COLO668 (cell line): ENCODE data around the gene UBE2I.

Source experiments
- DNase-seq: peaks from one replicate; lab custom pipeline; 2025; ENCODE audit not compliant: unreplicated experiment; lab: John Stamatoyannopoulos, UW

The UBE2I gene

GRCh38 chr16:1355591-1355990, 46.2 kb downstream of the UBE2I start:
- DNase-seq = no peak

DNA sequence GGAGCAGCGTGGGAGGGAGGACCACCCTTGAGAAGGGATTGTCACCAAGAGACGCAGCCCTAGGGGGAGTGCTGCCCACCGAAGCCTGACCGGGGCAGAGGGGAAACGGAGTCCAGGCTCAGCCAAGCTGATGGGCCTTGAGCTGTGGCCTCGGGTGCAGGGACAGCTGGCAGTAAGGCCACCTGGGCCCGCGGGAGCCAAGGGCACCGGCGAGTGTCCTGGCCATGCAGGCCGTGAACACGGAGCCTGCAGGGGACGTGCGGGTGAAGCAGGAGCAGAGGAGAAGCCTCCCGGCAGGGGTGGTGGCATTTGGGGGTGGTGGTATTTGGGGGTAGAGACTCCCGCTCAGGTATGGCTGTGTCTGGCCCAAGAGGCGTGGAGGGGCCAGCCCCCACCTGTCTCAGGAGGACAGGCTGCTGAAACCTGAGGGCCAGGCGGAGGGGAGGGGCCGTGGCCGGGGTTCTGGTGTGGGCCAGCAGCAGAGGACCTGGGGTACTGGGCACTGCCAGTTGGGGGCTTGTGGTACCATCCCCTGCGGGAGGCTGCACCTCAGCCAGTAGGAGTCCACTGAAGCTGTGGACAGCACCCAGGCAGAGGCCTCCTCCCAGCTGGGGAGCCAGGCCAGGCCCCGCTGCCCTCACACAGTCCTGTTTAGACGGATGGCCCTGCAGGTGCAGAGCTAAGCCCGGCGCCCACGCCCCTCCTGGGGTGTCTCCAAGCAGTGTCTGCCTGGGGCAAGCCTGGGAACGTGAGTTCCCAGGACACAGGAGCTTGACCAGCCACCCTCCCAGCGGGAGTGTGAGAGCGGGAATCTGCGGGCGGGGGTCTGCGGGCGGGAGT, 46.8 kb downstream of the UBE2I start:
- DNase-seq = no peak

GRCh38 chr16:1357906-1358566, 48.6 kb downstream of the UBE2I start:
- no peak for DNase-seq

DNA sequence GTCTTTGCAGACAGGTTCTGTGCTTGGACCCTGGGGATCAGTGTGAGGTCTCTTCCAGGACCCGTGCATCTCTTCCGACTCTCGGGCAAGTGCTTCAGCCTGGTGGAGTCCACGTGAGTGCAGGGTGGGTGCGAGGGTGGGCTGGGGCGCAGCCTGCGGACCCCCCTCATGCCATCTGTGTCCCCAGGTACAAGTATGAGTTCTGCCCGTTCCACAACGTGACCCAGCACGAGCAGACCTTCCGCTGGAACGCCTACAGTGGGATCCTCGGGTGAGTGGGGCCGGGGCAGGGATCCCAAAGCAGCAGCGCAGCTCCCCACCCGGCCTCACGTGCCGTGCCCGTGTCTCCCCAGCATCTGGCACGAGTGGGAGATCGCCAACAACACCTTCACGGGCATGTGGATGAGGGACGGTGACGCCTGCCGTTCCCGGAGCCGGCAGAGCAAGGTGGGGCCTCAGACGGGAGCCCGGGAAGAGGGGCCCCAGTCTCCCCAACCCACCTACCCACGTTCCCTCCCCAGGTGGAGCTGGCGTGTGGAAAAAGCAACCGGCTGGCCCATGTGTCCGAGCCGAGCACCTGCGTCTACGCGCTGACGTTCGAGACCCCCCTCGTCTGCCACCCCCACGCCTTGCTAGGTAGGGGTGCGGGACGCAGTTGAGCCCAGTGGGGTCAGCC, 52.4 kb downstream of the UBE2I start:
- DNase-seq = no peak

DNA sequence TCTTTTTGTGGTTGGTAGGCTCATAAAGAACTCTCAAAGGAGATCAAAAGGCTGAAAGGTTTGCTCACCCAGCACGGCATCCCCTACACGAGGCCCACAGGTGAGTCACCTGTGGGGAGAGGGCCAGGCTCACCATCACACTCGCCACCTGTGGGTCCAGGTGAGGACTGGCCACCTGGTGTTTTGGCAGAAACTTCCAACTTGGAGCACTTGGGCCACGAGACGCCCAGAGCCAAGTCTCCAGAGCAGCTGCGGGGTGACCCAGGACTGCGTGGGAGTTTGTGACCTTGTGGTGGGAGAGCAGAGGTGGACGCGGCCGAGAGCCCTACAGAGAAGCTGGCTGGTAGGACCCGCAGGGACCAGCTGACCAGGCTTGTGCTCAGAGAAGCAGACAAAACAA, 53.4 kb downstream of the UBE2I start:
- DNase-seq = peak; percentile 6

GRCh38 chr16:1363501-1364041, 54.1 kb downstream of the UBE2I start:
- peak; percentile 82 for DNase-seq

GRCh38 chr16:1364510-1364909, 55.1 kb downstream of the UBE2I start:
- no peak for DNase-seq

DNA sequence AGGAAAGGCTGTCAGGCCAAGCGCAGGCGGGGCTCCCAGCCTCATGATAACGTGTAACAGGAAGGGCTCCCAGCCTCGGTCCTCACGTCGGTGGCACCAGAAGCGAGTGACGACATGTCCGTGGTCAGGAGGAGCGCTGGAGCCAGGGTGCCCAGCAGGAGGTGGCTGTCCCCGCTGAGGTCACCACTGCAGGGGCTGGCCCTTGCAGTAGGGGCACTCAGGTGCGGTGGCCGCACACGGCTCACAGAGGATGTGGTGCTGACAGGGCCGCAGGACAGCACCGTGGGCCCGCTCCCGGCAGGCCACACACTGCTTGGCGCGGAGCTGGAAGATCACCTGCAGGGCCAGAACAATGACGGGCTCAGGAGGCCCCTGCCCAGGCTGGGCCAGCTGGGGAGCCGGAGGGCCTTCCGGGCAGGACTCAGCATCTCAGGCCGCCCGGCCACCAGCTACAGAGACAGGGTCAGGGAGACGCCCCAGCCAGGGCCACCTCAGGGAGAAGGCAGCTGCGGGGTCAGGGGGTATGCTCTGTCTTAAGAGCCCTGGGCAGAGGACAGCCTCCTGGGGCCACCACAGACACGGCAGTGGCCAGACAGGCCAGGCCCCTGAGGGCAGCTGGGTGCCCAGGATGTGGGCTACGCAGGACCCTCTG, 56.8 kb downstream of the UBE2I start:
- DNase-seq = peak; percentile 40

- peak; percentile 90 for DNase-seq
Observed at GRCh38 chr16:1366712-1367299, 57.4 kb downstream of the UBE2I start.

GRCh38 chr16:1367486-1368174, 58.2 kb downstream of the UBE2I start:
- peak; percentile 94 for DNase-seq

DNA sequence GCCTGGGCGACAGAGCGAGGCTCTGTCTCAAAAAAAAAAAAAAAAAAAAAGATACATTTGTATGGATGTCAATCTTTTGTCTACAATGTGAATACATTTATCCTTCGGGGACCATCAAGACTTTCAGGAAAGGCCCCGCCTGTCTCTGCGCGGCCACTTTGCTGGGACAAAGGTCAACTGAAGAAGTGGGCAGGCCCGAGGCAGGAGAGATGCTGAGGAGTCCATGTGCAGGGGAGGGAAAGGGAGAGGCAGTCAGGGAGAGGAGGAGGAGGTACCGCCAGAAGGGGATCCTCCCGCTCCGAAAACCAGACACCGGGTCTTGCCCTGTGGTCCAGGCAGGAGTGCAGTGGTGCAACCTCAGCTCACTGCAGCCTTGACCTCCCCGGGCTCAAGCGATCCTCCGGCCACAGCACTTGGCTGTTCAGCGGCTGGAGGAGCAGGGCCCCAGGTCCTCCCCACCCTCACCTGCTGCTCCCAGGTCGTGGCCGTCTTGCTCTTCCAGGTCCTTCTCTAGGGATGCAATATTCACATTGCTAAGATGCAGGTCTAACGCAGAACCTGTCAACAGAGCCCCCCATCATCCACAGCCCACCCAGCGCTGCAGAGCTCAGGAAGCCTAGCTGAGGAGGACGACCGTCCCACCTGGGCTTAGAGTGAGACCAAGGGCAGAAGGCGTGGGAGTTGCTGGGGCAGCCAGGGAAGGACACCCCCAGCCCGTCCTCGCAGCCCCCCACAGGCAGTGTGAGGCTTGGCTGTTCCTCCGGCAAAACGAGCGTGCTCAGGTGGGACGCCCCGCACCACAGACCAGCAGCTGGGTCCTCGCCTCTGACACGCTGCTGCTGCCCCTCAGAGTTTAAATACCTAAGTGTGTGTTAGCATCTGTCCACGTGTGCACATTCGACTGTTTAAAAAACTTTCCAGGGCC, 61.9 kb downstream of the UBE2I start:
- DNase-seq = no peak

DNA sequence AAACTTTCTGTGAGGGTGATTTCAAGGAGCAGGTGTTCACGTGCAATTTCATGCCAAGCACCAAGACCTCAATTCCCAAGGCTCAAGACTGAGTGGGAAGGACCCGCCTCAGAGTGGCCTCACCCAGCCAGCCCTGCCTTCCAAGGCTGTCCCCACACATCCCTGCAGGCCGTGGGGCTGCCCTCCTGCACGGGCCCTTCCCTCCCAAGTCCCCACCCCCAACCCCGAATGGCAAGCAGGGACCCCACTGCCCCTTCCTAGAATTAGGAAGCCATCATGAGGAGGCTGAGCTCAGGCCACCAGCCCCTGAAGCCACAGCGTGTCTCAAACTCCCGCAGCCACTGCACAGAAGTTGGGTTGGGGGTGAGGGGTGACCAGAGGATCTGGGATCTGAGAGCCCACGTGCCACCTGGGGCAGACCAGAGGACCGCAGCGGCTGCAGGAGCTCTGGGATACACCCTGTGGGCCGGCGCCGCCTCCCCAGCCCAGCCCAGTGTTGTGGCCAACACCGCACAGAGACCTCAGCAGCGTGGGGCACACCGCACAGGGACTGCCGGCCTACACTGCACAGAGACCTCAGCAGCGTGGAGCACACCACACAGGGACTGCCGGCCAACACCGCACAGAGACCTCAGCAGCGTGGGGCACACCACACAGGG, 63.0 kb downstream of the UBE2I start:
- DNase-seq = no peak

- DNase-seq = no peak
Observed at GRCh38 chr16:1374418-1375297, 65.2 kb downstream of the UBE2I start.

DNA sequence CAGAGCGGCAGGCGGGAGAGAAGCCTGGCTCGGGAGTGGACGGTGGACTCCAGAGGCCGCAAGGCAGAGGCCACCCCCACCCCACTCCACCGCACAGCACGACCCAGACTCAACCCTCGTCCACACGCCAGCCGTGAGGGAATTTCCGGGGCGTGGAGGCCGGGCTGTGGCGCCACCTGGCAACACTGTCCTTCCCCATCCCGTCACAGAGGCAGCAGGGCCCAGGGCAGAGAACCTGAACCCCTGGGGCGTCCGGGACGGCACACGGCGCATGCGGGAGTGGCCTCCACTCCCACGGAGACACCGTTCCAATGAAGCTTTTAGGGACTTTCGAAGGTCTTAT, 65.8 kb downstream of the UBE2I start:
- no peak for DNase-seq

GRCh38 chr16:1375741-1376410, 66.4 kb downstream of the UBE2I start:
- DNase-seq = no peak
